ENCODE data around the gene CDK5RAP1.
"Not testable (repeated sequence)": the region's sequence is repeated elsewhere in the genome, so short reads cannot be mapped to it uniquely, and the experiment has no call there.

CDK5RAP1 gene, protein sequence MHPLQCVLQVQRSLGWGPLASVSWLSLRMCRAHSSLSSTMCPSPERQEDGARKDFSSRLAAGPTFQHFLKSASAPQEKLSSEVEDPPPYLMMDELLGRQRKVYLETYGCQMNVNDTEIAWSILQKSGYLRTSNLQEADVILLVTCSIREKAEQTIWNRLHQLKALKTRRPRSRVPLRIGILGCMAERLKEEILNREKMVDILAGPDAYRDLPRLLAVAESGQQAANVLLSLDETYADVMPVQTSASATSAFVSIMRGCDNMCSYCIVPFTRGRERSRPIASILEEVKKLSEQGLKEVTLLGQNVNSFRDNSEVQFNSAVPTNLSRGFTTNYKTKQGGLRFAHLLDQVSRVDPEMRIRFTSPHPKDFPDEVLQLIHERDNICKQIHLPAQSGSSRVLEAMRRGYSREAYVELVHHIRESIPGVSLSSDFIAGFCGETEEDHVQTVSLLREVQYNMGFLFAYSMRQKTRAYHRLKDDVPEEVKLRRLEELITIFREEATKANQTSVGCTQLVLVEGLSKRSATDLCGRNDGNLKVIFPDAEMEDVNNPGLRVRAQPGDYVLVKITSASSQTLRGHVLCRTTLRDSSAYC

DNA sequence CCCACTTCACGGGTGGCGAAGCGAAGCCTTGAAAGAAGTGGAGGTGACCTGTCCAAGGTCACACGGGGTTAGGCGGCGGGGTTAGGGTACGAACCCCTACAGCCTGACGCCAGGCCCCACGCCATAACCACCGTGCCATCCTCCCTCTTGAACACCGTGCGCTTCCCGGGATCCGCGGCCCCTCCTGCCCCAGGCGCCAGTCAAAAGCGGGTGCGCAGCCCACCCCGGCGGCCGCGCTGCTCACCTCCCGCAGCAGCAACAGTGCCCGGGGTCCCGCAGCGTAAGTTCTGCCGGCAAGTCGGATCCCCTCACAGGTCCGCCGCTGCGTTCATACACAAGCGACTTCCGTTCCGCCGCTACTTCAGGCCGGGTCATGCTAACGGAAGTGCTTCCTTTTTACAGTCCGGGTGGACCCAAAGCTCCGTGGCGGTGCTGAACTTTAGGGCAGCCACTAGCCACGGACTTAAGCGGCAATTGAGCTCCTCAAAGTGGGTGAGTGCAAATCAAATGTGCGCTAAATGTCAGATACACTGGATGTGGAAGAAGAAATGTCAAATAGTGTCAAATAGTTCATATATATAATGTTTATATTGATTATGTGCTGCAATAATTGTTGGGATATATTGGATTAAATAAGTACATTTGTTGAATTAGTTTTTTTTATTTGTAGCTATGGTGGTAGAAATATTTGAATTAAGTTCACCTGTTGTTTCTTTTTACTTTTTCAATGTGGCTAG is at the start of gene CDK5RAP1:
Gene CDK5RAP1 (minus strand): TSS at position 336 of the 737 bp plus-strand sequence. CDS start 4,455 bp downstream, outside the sequence.
- DNase-seq (ENCODE audit: low read depth in 2 of 2) = peak; percentile 73 to 81

DNA sequence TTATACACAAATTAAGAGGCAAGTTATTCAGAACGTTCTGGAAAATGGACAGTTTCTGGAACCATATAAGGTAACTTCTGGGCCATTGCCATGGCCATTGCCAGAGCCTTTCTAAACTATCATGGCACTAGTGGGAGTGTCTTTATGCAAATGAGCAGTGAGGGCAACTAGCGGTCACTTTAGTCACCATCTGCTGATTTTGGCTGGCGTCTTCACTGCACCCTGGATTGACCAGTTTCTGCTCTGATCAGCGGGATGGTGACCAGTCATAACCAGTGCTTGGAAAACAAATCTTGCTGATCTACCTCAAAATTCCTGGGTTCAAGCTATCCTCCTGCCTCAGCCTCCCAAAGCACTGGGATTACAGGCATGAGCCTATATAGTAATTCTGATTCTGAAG is 49.5 kb upstream of the CDK5RAP1 start:
- no peak for DNase-seq (ENCODE audit: low read depth in 2 of 2)

DNA sequence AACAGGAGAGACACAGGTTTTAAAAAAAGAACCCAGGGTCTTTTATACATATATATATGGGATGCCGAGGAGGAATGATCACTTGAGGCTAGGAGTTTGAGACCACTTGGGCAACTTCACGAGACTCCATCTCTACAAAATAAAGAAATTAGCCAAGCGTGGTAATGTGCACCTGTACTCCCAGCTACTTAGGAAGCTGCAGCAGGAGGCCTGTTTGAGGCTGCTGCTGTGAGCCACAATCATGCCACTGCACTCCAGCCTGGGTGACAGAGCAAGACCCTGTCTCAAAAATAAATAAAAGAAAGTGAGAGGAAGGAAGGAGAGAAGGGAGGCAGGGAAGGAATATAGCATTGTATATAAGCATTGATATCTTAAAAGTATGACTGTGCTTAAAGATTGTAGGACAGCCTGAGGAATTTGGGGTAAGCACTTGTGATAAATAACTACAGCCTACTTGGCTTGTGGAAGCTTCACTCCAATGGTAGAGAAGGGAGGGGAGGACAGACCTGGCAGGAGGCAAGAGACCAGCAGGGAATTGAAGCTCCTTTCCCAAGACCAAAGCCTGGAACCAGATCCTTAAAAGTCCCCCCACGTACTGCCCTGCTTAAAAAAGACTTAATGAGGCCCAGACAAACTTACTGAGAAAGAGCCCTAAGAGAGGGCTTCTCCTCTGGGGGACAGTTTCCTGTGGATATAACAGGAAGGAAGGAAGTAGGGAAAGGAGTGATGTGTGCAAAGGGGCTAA is 44.7 kb upstream of the CDK5RAP1 start:
- DNase-seq (ENCODE audit: low read depth in 2 of 2) = no peak

DNA sequence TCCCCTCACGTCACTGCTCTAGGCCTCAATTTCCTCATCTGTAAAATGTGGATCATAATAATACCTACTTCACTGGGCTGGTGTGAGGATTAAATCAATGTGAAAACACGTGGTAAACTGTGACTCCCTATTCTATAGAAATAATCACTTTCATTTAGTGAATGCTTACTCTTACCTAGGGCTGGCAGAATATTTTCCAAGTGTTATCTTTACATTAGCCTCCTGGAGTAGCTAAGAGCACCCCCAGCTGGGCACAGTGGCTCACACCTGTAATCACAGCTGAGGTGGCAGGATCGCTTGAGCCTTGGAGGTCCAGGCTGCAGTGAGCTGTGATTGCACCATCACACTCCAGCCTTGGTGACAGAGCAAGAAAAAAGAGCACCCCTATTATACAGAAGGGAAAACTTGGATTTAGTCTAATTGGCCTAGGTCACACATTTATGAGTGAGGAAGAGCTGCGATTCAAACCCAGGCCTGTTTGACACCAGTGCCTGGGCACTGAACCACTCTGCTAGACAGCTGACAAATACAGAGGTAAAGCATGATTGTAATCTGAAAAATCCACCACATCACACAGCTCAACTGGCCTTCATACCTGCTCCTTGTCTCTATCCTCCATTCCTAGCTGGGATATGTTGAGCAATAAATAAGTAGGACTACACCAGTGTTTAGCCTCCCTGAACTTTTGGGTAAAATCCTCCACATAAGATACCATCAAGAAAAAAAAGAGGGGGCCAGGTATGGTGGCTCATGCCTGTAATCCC is 43.7 kb upstream of the CDK5RAP1 start:
- peak in 1 of 2 experiments; percentile 14 for DNase-seq (ENCODE audit: low read depth in 2 of 2)

DNA sequence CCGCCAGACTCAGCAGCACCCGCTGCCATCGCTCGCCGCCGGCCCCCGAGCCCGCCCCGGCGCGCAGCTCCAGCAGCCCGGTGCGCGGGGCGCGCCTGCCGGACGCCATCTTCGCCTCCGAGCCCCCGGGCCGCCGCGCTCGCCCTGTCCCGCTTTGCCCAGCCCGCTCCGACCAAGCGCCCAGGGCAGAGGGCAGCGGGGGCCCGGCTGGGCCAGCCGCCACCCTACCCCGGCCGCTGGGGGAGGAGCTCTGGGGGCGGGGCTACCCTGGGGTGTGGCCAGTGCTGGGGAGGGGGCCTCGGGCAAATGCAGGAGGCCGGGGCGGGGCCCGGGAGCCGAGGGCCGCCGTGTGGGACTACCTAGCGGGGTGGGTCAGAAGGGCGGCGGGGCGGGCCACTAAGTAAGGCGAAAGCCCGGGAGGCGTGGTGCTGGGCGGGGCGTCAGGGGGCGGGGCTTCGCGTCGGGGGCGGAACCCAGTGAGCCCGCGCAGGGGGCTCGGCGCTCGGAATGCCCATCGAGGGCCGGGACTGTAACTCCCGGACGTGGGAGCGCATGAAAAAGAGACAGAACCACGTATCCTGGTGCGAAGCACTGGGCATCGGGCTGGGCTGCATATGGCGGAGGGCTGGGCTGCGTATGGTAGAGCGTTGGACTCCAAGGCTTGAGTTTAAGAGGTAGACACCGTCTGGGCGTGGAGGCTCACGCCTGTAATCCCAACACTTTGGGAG is 42.4 kb upstream of the CDK5RAP1 start, which contains the start of gene SNTA1:
Gene SNTA1 (minus strand): TSS at position 252 of the 728 bp plus-strand sequence. CDS start 143 bp downstream, at position 109.
- peak; percentile 75 to 89 for DNase-seq (ENCODE audit: low read depth in 2 of 2)

DNA sequence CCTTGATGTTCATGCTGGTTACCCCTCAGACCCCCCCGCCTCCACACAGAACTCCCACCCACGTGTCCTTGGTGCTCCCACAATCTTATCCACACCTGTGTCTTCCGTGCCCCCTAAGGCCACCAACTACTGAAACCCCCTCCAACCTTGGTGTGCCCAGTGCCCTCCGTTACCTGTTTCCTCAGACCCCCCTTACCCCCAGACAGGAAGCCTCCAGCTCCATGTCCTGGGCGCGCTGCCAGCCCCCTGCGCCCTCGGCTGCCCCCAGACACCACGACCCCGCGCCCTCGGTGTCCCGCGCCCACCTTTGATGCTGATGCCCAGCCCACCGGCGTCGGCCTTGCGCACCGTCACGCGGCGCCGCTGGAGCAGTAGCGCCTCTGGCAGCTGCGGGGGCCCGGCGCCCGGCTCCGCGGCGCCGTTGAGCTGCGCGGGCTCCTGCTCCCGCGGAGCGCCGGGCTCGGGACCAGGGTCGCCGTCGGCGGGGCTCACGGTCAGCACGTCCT is 41.7 kb upstream of the CDK5RAP1 start:
- no peak for DNase-seq (ENCODE audit: low read depth in 2 of 2)

DNA sequence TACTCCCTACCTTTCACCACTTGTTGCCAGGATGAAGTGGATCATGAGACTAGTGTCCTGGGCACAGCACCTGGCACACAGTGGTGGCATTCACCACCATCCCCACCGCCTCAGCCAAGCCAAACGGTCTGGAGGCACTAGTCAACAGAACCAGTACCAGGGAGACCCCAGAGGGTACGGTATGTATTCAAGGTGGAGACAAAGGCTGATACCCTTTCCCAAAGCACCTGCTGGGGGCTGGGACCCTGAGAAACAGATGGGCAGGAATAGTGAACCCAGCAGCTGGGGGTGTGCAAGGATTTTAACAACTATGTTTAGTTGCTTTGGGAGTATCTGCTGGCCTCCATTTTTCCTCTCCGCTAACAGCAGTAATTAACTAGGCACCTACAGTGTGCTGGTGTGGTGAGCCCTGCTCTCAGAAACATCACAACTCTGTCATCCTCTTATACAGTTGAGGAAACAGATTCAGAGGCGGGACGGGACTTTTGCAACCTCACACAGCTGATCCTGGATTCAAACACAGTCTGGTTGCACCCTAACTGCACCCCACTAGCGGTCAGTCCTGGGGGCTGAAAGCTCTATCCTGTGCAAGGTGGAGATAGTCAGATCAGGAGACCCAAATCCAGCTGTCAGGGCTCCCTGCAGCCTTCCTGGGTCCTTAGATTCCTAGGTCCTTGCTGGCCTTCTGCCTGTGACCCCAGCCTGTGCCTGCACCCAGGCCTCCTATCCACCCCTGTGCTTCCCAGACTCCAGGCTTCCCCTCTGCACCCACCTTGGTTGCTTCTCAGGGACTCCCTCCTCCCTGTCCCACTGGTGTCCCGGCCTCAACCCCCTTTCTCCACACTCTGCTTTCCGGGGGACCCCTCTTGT is 41.1 kb upstream of the CDK5RAP1 start:
- no peak for DNase-seq (ENCODE audit: low read depth in 2 of 2)

DNA sequence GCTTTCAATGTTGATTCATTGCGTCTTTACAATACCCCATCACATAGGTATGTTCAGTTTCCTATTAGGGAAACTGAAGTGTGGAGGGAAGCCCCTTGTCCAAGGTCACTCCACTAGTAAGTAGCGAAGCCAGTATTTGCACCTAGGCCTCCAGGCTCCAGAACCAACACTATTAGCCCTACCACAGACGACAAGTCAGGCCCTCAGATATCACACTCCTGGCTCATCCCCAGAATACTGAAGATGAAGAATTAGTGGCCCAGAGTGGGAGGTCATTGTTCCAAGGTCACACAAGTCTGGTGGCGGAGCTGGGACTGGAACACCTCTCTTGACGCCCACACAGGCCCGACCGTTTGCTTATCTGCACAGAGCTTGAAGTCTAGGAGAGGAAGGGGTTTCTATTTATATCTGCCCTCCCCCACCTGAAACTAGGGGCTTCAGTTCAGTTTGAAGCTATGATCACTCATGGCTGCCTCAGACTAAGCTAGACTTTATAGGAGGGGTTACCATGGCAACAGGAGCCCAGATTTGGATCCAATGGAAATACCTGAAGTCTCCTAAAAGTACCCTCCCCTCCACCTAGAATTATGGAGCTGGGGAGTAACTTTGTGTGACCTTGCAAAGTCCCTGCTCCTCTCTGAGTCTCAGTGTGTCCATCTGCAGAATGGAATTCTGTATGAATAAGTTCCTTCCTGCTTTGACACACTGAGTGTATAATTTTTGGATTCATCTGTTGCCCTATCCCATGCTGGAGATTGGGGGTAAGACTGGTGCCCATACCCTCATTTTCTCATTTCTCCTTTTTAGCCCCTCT is 40.0 kb upstream of the CDK5RAP1 start:
- DNase-seq (ENCODE audit: low read depth in 2 of 2) = no peak

DNA sequence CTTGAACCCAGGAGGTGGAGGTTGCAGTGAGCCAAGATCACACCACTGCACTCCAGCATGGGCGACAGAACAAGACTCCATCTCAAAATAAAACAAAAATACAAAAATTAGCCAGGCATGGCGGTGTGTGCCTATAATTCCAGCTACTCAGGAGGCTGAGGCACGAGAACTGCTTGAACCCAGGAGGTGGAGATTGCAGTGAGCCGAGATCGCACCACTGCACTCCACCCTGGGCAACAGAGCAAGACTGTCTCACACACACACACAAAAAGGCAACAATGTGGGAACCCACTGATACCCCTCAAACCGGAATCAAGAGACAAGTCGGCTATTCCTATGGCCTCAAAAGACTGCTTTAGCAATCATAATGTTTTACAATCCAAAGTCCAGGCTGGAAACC is 39.2 kb upstream of the CDK5RAP1 start:
- not testable (repeated sequence) for DNase-seq (ENCODE audit: low read depth in 2 of 2)

DNA sequence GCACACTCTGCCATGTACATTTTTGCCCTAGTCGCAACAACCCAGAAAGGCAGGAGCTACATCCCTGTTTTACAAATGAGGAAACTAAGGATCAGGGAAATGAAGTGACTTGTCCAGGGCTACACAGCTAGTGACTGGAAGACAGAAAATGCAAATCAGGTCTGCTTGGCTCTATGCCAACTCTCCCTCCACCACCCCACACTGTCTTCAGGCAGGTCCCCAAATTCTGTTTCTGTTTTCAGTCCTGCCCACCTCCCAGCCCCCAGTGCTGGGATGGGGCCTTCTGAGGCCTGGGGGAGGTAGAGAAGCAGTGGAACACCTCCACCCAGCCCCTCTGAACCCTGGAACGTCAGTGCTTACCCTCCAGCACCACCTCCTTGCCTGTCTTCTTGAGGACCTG is 37.2 kb upstream of the CDK5RAP1 start:
- DNase-seq (ENCODE audit: low read depth in 2 of 2) = no peak

DNA sequence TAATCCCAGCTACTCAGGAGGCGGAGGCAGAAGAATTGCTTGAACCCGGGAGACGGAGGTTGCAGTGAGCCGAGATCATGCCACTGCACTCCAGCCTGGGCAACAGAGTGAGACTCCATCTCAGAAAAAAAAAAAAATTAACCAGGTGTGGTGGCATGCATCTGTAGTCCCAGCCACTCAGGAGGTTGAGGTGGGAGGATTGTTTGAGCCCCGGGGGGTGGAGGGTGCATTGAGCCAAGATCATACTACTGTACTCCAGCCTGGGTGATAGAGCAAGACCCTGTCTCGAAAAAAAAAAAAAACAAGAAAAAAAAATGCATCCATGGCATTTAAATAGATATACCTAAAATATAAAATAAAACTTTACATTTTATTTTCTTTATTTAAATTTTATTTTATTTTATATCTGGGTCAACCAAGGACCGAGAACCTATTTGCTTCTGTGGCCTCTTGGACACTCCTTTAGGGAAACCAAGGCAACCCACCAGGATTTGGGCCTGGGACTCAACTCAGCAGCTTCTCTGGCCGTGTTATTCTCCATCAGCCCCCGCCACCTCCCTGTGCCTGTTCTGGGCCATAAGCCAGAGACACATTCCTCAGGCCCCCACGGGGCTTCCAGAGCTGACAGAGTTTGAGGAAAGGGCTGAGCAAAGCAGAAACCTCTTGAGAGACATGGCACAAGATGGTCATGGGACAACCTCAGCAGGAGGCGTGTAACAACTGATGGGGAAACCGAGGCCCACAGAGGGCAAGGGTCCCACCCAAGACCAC is 36.0 kb upstream of the CDK5RAP1 start:
- no peak for DNase-seq (ENCODE audit: low read depth in 2 of 2)

DNA sequence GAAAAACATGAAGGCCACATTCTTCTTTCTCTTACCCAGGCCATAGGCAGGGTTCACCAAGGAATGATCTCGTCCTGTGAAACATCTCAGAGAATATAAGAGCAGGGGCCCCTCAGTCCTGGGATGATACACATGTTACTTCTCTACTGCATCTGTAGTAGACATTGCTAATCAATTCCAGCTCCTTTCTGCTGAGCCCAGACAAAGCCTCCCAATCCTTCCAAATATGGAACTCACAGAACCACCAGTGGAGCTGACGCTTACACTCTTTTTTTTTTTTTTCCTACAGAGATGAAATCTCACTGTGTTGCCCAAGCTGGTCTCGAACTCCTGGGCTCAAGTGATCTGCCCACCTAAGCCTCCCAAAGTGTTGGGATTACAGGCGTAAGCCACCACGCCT is 33.1 kb upstream of the CDK5RAP1 start:
- no peak for DNase-seq (ENCODE audit: low read depth in 2 of 2)

DNA sequence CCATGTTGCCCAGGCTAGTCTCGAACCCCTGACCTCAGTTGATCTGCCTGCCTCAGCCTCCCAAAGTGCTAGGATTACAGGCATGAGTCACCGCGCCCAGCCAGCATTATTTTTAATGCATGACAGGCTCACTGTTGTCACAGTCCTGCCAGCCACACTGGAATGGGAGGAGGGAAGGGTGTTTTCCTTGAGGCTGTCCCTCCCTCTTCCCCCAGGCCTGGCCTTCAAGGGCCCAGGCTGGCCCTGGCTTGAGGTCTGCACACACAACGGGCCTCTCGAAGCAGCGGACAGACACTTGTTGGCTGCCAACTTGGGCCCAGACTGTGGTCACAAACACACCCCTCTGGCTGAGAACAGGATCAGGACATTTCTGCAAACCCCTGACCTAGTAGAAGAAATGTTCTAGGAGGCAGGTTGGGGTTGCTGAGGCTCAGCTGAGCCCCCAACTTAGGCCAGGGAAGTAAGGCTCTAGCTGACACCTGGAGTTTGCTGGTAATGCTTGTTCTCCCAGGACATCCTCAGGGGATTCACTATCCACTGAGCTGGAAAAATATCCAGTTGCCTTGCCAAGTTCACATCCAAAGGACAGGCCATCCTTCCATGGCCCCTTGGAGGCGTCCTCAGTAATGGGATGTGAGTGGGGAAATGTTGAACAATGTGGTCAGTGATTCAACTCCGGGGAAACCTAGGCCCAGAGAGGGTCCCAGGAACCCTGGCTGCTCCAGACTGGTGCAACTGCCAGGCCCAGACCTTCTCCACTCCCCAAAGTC is 32.3 kb upstream of the CDK5RAP1 start:
- no peak for DNase-seq (ENCODE audit: low read depth in 2 of 2)

DNA sequence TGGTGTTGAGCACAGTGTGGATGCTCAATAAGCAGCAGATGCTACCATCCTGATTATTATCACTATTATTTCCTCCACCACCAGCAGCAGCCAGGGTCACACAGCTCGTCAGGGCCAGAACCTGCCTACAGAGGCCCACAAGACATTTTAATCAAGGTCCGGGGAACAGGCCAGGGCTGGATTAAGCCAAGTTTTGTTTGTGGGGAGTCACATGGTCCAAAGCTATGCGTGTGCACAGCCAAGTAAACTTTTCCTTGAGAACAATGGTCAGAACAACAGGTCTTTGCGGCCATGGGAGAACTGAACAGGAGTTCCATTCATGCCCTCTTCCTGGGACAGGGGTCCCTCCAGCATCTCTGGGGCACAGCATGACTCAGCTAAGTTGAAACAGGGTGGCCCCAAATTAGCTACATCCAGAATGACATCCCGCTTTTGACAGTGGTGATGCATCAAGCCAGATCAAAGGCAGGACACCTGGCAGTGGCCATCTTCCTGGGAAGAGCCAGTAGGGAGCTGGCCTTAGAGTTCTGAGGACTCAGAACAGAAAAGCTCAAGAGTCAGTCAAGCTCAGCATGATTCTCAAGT is 30.6 kb upstream of the CDK5RAP1 start:
- DNase-seq (ENCODE audit: low read depth in 2 of 2) = no peak

DNA sequence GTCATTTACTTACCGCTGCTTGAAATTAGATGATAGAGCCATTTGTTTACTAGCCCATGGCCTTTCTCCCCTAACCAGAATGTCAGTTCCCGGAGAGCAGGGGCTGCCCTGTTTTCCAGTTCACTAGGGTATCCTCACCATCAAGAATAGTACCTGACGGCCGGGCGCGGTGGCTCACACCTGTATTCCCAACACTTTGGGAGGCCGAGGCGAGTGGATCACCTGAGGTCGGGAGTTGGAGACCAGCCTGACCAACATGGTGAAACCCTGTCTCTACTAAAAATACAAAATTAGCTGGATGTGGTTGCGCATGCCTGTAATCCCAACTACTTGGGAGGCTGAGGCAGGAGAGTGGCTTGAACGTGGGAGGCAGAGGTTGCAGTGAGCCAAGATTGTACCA is 22.6 kb upstream of the CDK5RAP1 start:
- DNase-seq (ENCODE audit: low read depth in 2 of 2) = not testable (repeated sequence)

DNA sequence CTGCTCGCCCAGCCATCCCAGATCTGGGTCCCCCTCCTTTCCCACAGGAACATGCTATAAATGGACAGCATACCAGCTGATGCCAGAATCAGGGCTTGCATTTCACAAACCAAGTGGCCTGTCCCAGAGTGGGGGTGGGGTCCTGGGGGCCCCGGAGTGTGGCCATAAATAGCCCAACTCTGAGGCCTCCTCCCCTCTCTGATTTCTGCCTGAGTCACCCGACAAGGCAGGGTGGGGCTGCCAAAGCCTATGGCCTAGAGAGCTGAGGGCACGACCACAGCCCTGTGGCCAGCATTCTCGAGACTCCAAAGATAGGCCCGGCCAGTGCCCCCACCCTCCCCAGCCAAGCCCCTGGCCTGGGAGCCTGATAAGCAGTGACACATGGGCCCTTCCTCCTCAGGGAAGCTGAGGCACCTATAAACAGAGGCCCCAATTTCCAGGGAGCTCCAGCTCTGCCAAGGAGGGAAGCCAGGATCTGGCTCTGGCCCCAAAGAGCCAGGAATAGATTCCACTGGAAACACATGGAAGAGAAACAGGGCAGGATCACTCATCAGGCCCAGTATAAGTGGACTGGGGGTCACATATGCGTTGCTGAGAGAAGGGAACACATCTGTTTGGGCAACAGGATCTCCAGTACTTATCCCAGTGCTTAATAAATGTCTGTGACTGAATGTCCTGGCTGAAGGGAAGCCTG is 22.0 kb upstream of the CDK5RAP1 start:
- no peak for DNase-seq (ENCODE audit: low read depth in 2 of 2)
